ENCODE results near the gene ARL16. TPM values are rescaled to one million over a fixed set of nuclear protein-coding genes. Genes with fewer than 3 reads are reported as not detected.

ARL16 gene
- total RNA-seq, 6 donors from 2014 or later = 16.9 to 47.1 (median 20.5) TPM

- H3K9me3 ChIP-seq = no peaks in the 10 kb centered on the region
- TF ChIP-seq POLR2A (IDR thresholded peaks at IDR 0.05) (peak in 1 of 4 donors; percentile 49), EP300 (IDR thresholded peaks at IDR 0.05) (no peak), POLR2AphosphoS5 (IDR thresholded peaks at IDR 0.05) (no peak)
- TF ChIP-seq, protein P1, sequence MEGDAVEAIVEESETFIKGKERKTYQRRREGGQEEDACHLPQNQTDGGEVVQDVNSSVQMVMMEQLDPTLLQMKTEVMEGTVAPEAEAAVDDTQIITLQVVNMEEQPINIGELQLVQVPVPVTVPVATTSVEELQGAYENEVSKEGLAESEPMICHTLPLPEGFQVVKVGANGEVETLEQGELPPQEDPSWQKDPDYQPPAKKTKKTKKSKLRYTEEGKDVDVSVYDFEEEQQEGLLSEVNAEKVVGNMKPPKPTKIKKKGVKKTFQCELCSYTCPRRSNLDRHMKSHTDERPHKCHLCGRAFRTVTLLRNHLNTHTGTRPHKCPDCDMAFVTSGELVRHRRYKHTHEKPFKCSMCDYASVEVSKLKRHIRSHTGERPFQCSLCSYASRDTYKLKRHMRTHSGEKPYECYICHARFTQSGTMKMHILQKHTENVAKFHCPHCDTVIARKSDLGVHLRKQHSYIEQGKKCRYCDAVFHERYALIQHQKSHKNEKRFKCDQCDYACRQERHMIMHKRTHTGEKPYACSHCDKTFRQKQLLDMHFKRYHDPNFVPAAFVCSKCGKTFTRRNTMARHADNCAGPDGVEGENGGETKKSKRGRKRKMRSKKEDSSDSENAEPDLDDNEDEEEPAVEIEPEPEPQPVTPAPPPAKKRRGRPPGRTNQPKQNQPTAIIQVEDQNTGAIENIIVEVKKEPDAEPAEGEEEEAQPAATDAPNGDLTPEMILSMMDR (IDR thresholded peaks at IDR 0.05) = peak in 5 of 6 experiments; percentile 12 to 70 (median 63)
- no peaks in the 10 kb centered on the region for H3K27me3 ChIP-seq
- H3K4me1 ChIP-seq = peaks cover 26 to 41% (median 36%) of the 10 kb centered on the region in 4 donors
- peak within 1 kb of the TSS; percentile 49 to 77 (median 66) for H3K27ac ChIP-seq
- H3K4me3 ChIP-seq = peak within 1 kb of the TSS; percentile 84 to 99 (median 90)
- WGBS, 2 donors = 1% methylated on average over 26 of the region's 89 CpGs; no CpG with 5 or more reads in 1 of the 2 donors
- ATAC-seq (ENCODE audit: low FRiP score in 2 of 2) (peak; percentile 84 to 93), DNase-seq (peak; percentile 87 to 96)
- H3K36me3 ChIP-seq = peaks cover 5 to 14% (median 8%) of the 10 kb centered on the region in 4 donors
Observed at GRCh38 chr17:81711814-81712467, 28.3 kb upstream of the ARL16 start, which contains the start of gene SLC25A10. Gene SLC25A10 (plus strand): TSS chr17:81712284. CDS start chr17:81712427, 143 bp downstream.

DNA sequence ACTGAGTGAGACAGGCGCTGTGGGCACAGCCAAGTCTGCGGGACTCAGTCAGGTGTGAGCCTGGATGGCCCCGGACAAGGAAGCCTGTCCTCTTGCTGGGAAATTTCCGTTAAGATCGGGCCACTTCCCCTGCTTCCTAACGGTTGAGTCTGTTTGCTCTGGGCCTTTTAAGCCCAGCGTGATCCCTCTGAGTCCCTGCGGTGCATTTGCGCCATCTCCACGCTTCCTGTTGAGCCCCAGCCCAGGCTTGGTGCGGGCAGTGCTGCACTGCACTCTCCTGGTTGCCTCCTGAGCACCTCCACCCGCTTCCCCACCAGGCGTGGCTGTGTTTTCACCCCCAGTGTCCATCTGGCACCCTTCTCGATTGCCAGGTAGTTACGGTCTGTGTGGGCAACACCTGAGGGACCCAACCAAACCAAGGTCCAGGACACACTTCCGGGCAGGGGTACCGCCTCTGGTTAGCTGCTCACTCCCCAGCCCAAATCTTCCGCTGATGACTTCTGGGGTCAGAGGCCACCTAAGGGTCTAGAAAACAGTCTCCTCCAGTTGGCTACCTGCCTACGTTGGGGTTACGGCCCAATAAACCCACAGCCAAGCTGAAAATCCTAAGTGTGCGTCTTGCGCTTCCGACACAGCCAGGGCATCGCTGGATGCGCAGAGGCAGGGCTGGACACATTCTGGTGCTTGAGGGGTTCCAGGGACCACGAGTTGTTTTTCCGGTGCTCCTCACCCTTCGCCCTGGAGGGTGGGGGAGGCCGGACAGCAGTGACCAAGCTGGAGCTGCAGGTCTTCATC is 27.1 kb upstream of the ARL16 start:
- no peaks in the 10 kb centered on the region for H3K27me3 ChIP-seq
- H3K4me1 ChIP-seq = peaks cover 26 to 41% (median 36%) of the 10 kb centered on the region in 4 donors
- 9 to 24% methylated on average over 15 to 26 of the region's 29 CpGs for WGBS, 2 donors
- DNase-seq (peak in 1 of 2 donors; percentile 49), ATAC-seq (ENCODE audit: low FRiP score in 2 of 2) (peak in 1 of 2 donors; percentile 2)
- H3K9me3 ChIP-seq = no peaks in the 10 kb centered on the region
- H3K4me3 ChIP-seq = peak overlapping the region in 3 of 4 donors; percentile 85 to 99 (median 96)
- peak overlapping the region in 1 of 4 donors; percentile 6 for H3K27ac ChIP-seq
- H3K36me3 ChIP-seq = peaks cover 7 to 26% (median 18%) of the 10 kb centered on the region in 4 donors
- TF ChIP-seq POLR2A (IDR thresholded peaks at IDR 0.05) (no peak), EP300 (IDR thresholded peaks at IDR 0.05) (no peak), POLR2AphosphoS5 (IDR thresholded peaks at IDR 0.05) (no peak)
- TF ChIP-seq, protein P1 (IDR thresholded peaks at IDR 0.05) = no peak

DNA sequence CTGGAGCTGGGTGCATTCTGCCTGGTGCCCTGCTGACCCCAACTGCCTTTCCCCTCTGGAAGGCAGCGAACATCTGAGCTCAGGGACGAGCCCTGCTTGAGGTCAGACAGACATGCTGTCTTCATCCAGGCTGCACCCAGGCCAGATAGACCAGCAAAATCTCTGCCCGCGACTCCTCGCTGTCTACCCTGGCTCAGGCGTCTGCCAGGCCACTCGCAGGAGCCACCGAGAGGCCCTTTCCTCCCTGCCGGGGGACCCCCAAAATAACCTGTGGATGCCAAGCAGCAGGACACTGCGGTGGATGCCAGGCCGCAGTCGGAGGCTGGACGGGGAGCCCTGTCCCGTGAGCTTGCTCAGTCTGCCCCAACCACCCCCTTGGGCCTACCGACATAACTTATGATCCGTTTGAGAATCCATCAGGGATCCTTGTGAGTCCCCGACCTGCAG is 25.2 kb upstream of the ARL16 start:
- peak in 1 of 2 donors; percentile 69 for DNase-seq
- Histone ChIP-seq H3K27ac (no peak overlapping the region), H3K4me3 (no peak overlapping the region), H3K36me3 (peaks cover 7 to 31% (median 22%) of the 10 kb centered on the region in 4 donors), H3K4me1 (peaks cover 32 to 46% (median 41%) of the 10 kb centered on the region in 4 donors), H3K9me3 (no peaks in the 10 kb centered on the region), H3K27me3 (no peaks in the 10 kb centered on the region)
- 88 to 91% methylated on average over 8 to 13 of the region's 17 CpGs for WGBS, 2 donors
- no peak for ATAC-seq (ENCODE audit: low FRiP score in 2 of 2)
- no peak for TF ChIP-seq POLR2AphosphoS5 (IDR thresholded peaks at IDR 0.05)
- TF ChIP-seq EP300 (IDR thresholded peaks at IDR 0.05) = no peak
- no peak for TF ChIP-seq POLR2A (IDR thresholded peaks at IDR 0.05)
- TF ChIP-seq, protein P1 (IDR thresholded peaks at IDR 0.05) = no peak

DNA sequence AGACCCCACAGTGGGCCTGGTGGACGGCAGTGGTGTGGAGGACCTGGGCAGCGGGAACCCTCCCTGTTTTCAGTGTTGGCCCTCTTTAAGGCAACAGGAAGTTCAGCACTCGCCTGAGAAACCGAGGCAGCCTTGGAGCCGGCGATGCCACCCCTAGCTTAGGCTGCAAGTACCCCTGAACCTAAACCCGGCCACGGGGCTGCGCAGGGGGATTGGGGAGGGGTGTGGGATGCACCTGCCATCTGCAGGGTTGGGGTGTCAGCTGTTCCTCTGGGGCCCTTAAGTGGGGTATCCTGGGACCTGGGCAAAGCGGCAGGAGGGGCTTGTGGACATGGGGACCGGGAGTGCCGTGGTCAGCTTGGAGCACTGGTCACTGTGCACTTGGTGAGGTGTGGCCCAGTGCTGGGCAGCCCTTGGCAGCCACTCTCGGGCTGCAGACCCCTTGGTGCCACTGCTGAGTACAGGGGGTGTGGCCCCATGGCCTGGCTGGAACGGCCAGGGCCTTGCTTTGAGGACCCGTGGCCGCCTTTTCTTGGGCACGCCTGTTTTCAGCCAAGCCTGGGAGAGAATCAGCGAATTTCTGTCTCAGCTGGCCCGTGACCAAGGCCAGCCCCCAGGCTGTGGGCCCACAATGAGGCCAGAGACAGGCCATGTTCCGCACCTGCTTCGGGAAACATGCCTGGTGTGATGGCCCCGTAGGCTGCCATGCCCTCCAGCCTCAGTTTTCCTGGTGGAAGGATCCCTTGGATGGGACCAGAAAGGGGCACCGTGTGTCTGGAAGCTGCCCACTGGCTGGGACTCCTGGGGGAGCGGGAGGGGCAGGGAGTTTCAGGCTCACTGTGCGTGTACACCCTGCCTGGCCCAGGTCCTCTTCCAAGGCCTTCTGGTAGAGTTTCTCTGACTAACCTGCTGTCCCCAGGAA is 24.4 kb upstream of the ARL16 start:
- Histone ChIP-seq H3K27ac (no peak overlapping the region), H3K4me1 (peaks cover 25 to 41% (median 35%) of the 10 kb centered on the region in 4 donors), H3K9me3 (no peaks in the 10 kb centered on the region), H3K36me3 (peaks cover 7 to 31% (median 22%) of the 10 kb centered on the region in 4 donors), H3K27me3 (no peaks in the 10 kb centered on the region), H3K4me3 (no peak overlapping the region)
- 95 to 96% methylated on average over 9 to 20 of the region's 25 CpGs for WGBS, 2 donors
- TF ChIP-seq POLR2A (IDR thresholded peaks at IDR 0.05) = no peak
- TF ChIP-seq, protein P1 (IDR thresholded peaks at IDR 0.05) = no peak
- no peak for TF ChIP-seq EP300 (IDR thresholded peaks at IDR 0.05)
- TF ChIP-seq POLR2AphosphoS5 (IDR thresholded peaks at IDR 0.05) = no peak
- ATAC-seq (ENCODE audit: low FRiP score in 2 of 2) = no peak
- peak in 1 of 2 donors; percentile 63 for DNase-seq
